Stimulated activated CD4-positive, alpha-beta T cell treated with anti-CD3 and anti-CD28 coated beads, Interleukin-2, amount 100 ng/mL, for 4 hours (primary cell): ENCODE results near the gene EPB41L2.

ENCODE experiments used
- DNase-seq: peaks from one replicate; pipeline ENCODE4 v3.0.0-alpha.2; 2020; ENCODE audit warnings: low read depth

EPB41L2 gene

GRCh38 chr6:130908188-130908587 is 154.9 kb downstream of the EPB41L2 start:
- DNase-seq: no peak

- DNase-seq: no peak
These were observed 155.4 kb downstream of the EPB41L2 start for GRCh38 chr6:130907687-130908086.

GRCh38 chr6:130906736-130907381 is 156.2 kb downstream of the EPB41L2 start:
- no peak for DNase-seq

- no peak for DNase-seq
These were observed 159.4 kb downstream of the EPB41L2 start for GRCh38 chr6:130903602-130904001.

- no peak for DNase-seq
These were observed 160.0 kb downstream of the EPB41L2 start for GRCh38 chr6:130903007-130903406.

GRCh38 chr6:130900913-130901312 is 162.1 kb downstream of the EPB41L2 start:
- DNase-seq: no peak

- no peak for DNase-seq
These were observed 166.8 kb downstream of the EPB41L2 start for GRCh38 chr6:130896249-130896648.

- no peak for DNase-seq
These were observed 167.5 kb downstream of the EPB41L2 start for GRCh38 chr6:130895516-130895915.

- no peak for DNase-seq
These were observed 169.3 kb downstream of the EPB41L2 start for GRCh38 chr6:130893766-130894165.

- no peak for DNase-seq
These were observed 169.8 kb downstream of the EPB41L2 start for GRCh38 chr6:130893277-130893676.

GRCh38 chr6:130890521-130890971 is 172.5 kb downstream of the EPB41L2 start:
- no peak for DNase-seq

GRCh38 chr6:130889423-130889822 is 173.6 kb downstream of the EPB41L2 start:
- no peak for DNase-seq

GRCh38 chr6:130888246-130888645 is 174.8 kb downstream of the EPB41L2 start:
- DNase-seq: no peak

GRCh38 chr6:130886966-130887365 is 176.1 kb downstream of the EPB41L2 start:
- DNase-seq: no peak

- DNase-seq: peak; percentile 71
These were observed 177.5 kb downstream of the EPB41L2 start for GRCh38 chr6:130885392-130886192.

- DNase-seq: no peak
These were observed 180.7 kb downstream of the EPB41L2 start for GRCh38 chr6:130882370-130882769.

GRCh38 chr6:130879826-130880225 is 183.2 kb downstream of the EPB41L2 start:
- DNase-seq: no peak

- no peak for DNase-seq
These were observed 189.3 kb downstream of the EPB41L2 start for GRCh38 chr6:130873746-130874145.

GRCh38 chr6:130872250-130873095 is 190.6 kb downstream of the EPB41L2 start:
- peak; percentile 56 for DNase-seq

- DNase-seq: no peak
These were observed 192.7 kb downstream of the EPB41L2 start for GRCh38 chr6:130870179-130870880.

- DNase-seq: no peak
These were observed 193.4 kb downstream of the EPB41L2 start for GRCh38 chr6:130869681-130870080.

GRCh38 chr6:130865793-130866192 is 197.3 kb downstream of the EPB41L2 start:
- DNase-seq: no peak
